Fibroblast of lung (primary cell): Measurements from ENCODE around the gene MMAA. TPM values are rescaled to one million over a fixed set of nuclear protein-coding genes. Genes with fewer than 3 reads are reported as not detected.
A peak's percentile ranks its signal among the peaks of the same experiment; 100 is the strongest.

ENCODE experiments used
- DNase-seq, 2 donors: peaks; one replicate each; pipeline versions ENCODE4 v3.0.0 to v3.0.0-alpha.2; 2010; ENCODE audit warnings: low read depth in 2 of 2
- H2AFZ ChIP-seq: 2 replicates; pipeline ENCODE4 v1.5.1; 2012; ENCODE audit warnings: low read length, control low read depth, inconsistent platforms
- H3K27ac ChIP-seq: 2 replicates; pipeline ENCODE4 v1.5.1; 2011; ENCODE audit warnings: low read length, control low read depth; ENCODE audit not compliant: insufficient read depth
- H3K27me3 ChIP-seq: 2 replicates; pipeline ENCODE4 v1.5.1; 2011; ENCODE audit warnings: mild to moderate bottlenecking, low read length; ENCODE audit not compliant: control insufficient read depth, insufficient read depth
- H3K36me3 ChIP-seq: 2 replicates; pipeline ENCODE4 v1.5.1; 2011; ENCODE audit warnings: low read length; ENCODE audit not compliant: control insufficient read depth, insufficient read depth
- H3K4me1 ChIP-seq: 2 replicates; pipeline ENCODE4 v1.5.1; 2011; ENCODE audit warnings: low read length; ENCODE audit not compliant: control insufficient read depth, insufficient read depth; ENCODE audit errors: extremely low read depth
- H3K4me2 ChIP-seq: 2 replicates; pipeline ENCODE4 v1.5.1; 2011; ENCODE audit warnings: low read length, control low read depth; ENCODE audit not compliant: insufficient read depth; ENCODE audit errors: extremely low read depth
- H3K4me3 ChIP-seq, 4 experiments: fragments of 200-600 bp in 1 of 4; sonication (generic) in 1 of 4; replicated peaks in 1 of 4; 2 replicates each; pipeline ENCODE4 v1.5.1; 2011 to 2016; ENCODE audit warnings: low read length in 4 of 4, low read depth in 3 of 4, mild to moderate bottlenecking in 3 of 4, control low read depth in 2 of 4, inconsistent platforms in 1 of 4, mixed read lengths in 1 of 4; ENCODE audit not compliant: insufficient read depth in 1 of 4; ENCODE audit errors: control extremely low read depth in 1 of 4
- H3K79me2 ChIP-seq: 2 replicates; pipeline ENCODE4 v1.5.1; 2012; ENCODE audit warnings: mild to moderate bottlenecking, low read length, inconsistent platforms; ENCODE audit not compliant: control insufficient read depth, insufficient read depth
- H3K9ac ChIP-seq: 2 replicates; pipeline ENCODE4 v1.5.1; 2011; ENCODE audit warnings: mild to moderate bottlenecking, low read length, control low read depth; ENCODE audit not compliant: insufficient read depth
- H3K9me3 ChIP-seq: 2 replicates; pipeline ENCODE4 v1.5.1; 2012; ENCODE audit warnings: low read depth, low read length; ENCODE audit not compliant: control insufficient read depth, insufficient read depth
- H4K20me1 ChIP-seq: 2 replicates; pipeline ENCODE4 v1.5.1; 2011; ENCODE audit warnings: low read length; ENCODE audit not compliant: control insufficient read depth, insufficient read depth; ENCODE audit errors: extremely low read depth
- CTCF ChIP-seq, 2 donors: IDR thresholded peaks in 1 of 2; conservative IDR thresholded peaks in 1 of 2; 1 replicate in 1 of 2; 2 replicates in 1 of 2; pipeline ENCODE4 v1.5.1; 2011 to 2012; ENCODE audit warnings: low read length in 2 of 2, control low read depth in 1 of 2, inconsistent platforms in 1 of 2, low read depth in 1 of 2, mild to moderate bottlenecking in 1 of 2
- EZH2 ChIP-seq: IDR thresholded peaks from 2 replicates; pipeline ENCODE4 v1.5.1; 2012; ENCODE audit warnings: low read length, control low read depth, mild to moderate bottlenecking; ENCODE audit errors: missing control alignments
- polyA plus RNA-seq, 2 donors: library from polyadenylated mRNA; depleted of rRNA in 1 of 2; stranded (reverse) in 1 of 2; unstranded in 1 of 2; fragments of >200 nt; gene quantifications; 2 replicates each; pipeline ENCODE4 v1.2.1, GENCODE V29; 2011 to 2012; ENCODE audit warnings: missing spikeins in 1 of 2
- total RNA-seq: library from RNA; depleted of rRNA; stranded (reverse); fragments of >200 nt; gene quantifications from 2 replicates; pipeline ENCODE4 v1.2.1, GENCODE V29; 2014

MMAA gene
- total and polyA plus RNA-seq, 2 donors (not counting 1 experiment from before 2014, with no cell fraction given), result 2.8 to 5.4 TPM

GRCh38 chr4:145680902-145681301 lies 61.7 kb downstream of the MMAA start:
- Histone ChIP-seq H3K36me3 (no peaks in the 10 kb centered on the region), H3K4me1 (peaks cover 4% of the 10 kb centered on the region), H4K20me1 (no peaks in the 10 kb centered on the region), H3K9me3 (no peaks in the 10 kb centered on the region), H3K9ac (no peak overlapping the region), H3K4me3 (no peak overlapping the region), H3K27ac (no peak overlapping the region), H2AFZ (no peak overlapping the region), H3K79me2 (no peaks in the 10 kb centered on the region), H3K27me3 (no peaks in the 10 kb centered on the region), H3K4me2 (no peak overlapping the region)
- no peak for DNase-seq
- TF ChIP-seq CTCF (conservative IDR thresholded peaks at IDR 0.05 in 1 of 2, IDR thresholded peaks at IDR 0.05 in 1 of 2; ENCODE audit: low read depth in 1 of 2, low read length in 2 of 2) (no peak), EZH2 (no peak)

- no peak overlapping the region for H3K27ac ChIP-seq
- H3K4me1 ChIP-seq, result peaks cover 4% of the 10 kb centered on the region
- no peak overlapping the region for H3K4me3 ChIP-seq
- no peak overlapping the region for H3K9ac ChIP-seq
- no peaks in the 10 kb centered on the region for H3K36me3 ChIP-seq
- H4K20me1 ChIP-seq, result no peaks in the 10 kb centered on the region
- H3K9me3 ChIP-seq, result no peaks in the 10 kb centered on the region
- H3K79me2 ChIP-seq, result no peaks in the 10 kb centered on the region
- TF ChIP-seq EZH2 (no peak), CTCF (conservative IDR thresholded peaks at IDR 0.05 in 1 of 2, IDR thresholded peaks at IDR 0.05 in 1 of 2; ENCODE audit: low read depth in 1 of 2, low read length in 2 of 2) (no peak)
- no peak for DNase-seq
- no peak overlapping the region for H3K4me2 ChIP-seq
- H3K27me3 ChIP-seq, result no peaks in the 10 kb centered on the region
- H2AFZ ChIP-seq, result no peak overlapping the region
Measured at GRCh38 chr4:145681518-145681917, 62.3 kb downstream of the MMAA start.

- Histone ChIP-seq H2AFZ (no peak overlapping the region), H4K20me1 (no peaks in the 10 kb centered on the region), H3K4me2 (no peak overlapping the region), H3K27me3 (no peaks in the 10 kb centered on the region), H3K4me1 (peaks cover 4% of the 10 kb centered on the region), H3K36me3 (no peaks in the 10 kb centered on the region), H3K4me3 (no peak overlapping the region), H3K27ac (no peak overlapping the region), H3K9me3 (no peaks in the 10 kb centered on the region), H3K9ac (no peak overlapping the region), H3K79me2 (no peaks in the 10 kb centered on the region)
- TF ChIP-seq CTCF (conservative IDR thresholded peaks at IDR 0.05 in 1 of 2, IDR thresholded peaks at IDR 0.05 in 1 of 2; ENCODE audit: low read depth in 1 of 2, low read length in 2 of 2) (no peak), EZH2 (no peak)
- peak; percentile 15 to 21 for DNase-seq
Measured at GRCh38 chr4:145681956-145682355, 62.8 kb downstream of the MMAA start.
